Measurements from ENCODE around the gene SLC1A3.

DNA sequence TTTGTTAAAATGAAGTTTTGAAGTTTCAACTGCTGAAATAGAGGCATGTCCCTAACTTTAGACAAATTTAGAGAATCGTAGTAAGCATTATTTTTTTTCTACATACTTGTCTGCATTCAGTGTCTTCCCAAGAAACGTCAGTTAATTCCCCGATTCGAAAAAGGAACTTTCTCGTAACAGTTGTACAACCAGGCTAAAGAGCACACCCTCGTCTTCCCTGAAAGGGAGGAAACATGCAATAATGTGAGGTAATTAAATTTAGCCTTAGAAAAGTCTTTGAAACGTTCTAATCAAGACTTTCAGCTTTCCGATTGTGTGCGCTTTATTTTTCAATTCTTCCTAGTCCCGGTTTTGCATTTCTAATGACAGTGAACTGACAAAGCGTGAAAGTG, 374 bp upstream of the SLC1A3 start:
- TF ChIP-seq, protein P1, sequence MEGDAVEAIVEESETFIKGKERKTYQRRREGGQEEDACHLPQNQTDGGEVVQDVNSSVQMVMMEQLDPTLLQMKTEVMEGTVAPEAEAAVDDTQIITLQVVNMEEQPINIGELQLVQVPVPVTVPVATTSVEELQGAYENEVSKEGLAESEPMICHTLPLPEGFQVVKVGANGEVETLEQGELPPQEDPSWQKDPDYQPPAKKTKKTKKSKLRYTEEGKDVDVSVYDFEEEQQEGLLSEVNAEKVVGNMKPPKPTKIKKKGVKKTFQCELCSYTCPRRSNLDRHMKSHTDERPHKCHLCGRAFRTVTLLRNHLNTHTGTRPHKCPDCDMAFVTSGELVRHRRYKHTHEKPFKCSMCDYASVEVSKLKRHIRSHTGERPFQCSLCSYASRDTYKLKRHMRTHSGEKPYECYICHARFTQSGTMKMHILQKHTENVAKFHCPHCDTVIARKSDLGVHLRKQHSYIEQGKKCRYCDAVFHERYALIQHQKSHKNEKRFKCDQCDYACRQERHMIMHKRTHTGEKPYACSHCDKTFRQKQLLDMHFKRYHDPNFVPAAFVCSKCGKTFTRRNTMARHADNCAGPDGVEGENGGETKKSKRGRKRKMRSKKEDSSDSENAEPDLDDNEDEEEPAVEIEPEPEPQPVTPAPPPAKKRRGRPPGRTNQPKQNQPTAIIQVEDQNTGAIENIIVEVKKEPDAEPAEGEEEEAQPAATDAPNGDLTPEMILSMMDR (IDR thresholded peaks at IDR 0.05; ENCODE audit: low read depth, low read length), result no peak
- TF ChIP-seq EZH2phosphoT487 (IDR thresholded peaks at IDR 0.05; ENCODE audit: low read depth), result no peak

All from OCI-LY3 (cell line).